Neural cell (in vitro differentiated cells): Measurements from ENCODE around the gene INO80.

Experiments
- EP300 ChIP-seq: fragments of 450-650 bp; conservative IDR thresholded peaks from 2 replicates; pipeline ENCODE4 v1.6.1; 2014; ENCODE audit warnings: antibody characterized with exemption, mild to moderate bottlenecking, moderate library complexity; ENCODE audit not compliant: poor library complexity, severe bottlenecking
- EZH2 ChIP-seq: fragments of 200-600, 300-800 bp; shearing (Covaris generic), sonication (generic); IDR thresholded peaks from 2 replicates; pipeline ENCODE4 v1.6.1; 2014; ENCODE audit warnings: antibody characterized with exemption, low read length, borderline replicate concordance, mild to moderate bottlenecking; ENCODE audit not compliant: insufficient read depth, poor library complexity, severe bottlenecking
- MXI1 ChIP-seq: fragments of 450-650 bp; conservative IDR thresholded peaks from 2 replicates; pipeline ENCODE4 v1.6.1; 2014; ENCODE audit warnings: antibody characterized with exemption, mild to moderate bottlenecking; ENCODE audit not compliant: poor library complexity, severe bottlenecking
- POLR2AphosphoS5 ChIP-seq: IDR thresholded peaks from 2 replicates; pipeline ENCODE4 v1.6.1; 2012
- RAD21 ChIP-seq: fragments of 450-650 bp; conservative IDR thresholded peaks from 2 replicates; pipeline ENCODE4 v1.6.1; 2014; ENCODE audit warnings: antibody characterized with exemption, mild to moderate bottlenecking, moderate library complexity
- SMC3 ChIP-seq: fragments of 450-650 bp; conservative IDR thresholded peaks from 2 replicates; pipeline ENCODE4 v1.6.1; 2014; ENCODE audit warnings: antibody characterized with exemption, mild to moderate bottlenecking, moderate library complexity; ENCODE audit not compliant: poor library complexity
- TAF1 ChIP-seq: IDR thresholded peaks from 2 replicates; pipeline ENCODE4 v1.6.1; 2012; ENCODE audit warnings: low read depth
- TF ChIP-seq, protein P1 (sequence below): IDR thresholded peaks from 2 replicates; pipeline ENCODE4 v1.6.1; 2012; ENCODE audit warnings: borderline replicate concordance
- TF ChIP-seq, protein P2 (sequence below): fragments of 450-650 bp; IDR thresholded peaks from 2 replicates; pipeline ENCODE4 v1.5.1; 2014; ENCODE audit warnings: antibody characterized with exemption, mild to moderate bottlenecking, moderate library complexity; ENCODE audit not compliant: poor library complexity, severe bottlenecking

DNA sequence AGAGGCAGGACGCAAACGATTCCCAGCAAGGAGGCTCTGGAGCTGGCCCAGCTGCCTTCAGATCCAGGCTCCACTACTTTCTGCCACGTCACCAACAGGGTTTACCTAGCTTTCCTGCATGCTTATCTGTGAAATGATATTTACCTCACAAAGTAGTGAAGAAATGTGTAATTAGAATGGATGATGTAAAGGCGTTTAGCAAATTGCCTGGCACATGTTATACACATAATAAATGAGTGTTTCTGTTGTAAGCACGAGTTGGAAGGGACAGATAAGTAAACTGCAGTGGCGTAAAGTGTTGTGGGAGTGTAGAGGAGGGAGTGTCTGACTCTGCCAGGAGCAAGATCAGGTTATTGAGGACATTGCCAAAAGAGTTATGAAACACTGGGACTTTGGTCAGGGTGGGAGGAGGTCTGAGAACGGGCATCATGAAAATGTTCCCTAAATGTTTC lies 166.3 kb downstream of the INO80 start:
- no peak for TF ChIP-seq TAF1
- TF ChIP-seq, protein P1, sequence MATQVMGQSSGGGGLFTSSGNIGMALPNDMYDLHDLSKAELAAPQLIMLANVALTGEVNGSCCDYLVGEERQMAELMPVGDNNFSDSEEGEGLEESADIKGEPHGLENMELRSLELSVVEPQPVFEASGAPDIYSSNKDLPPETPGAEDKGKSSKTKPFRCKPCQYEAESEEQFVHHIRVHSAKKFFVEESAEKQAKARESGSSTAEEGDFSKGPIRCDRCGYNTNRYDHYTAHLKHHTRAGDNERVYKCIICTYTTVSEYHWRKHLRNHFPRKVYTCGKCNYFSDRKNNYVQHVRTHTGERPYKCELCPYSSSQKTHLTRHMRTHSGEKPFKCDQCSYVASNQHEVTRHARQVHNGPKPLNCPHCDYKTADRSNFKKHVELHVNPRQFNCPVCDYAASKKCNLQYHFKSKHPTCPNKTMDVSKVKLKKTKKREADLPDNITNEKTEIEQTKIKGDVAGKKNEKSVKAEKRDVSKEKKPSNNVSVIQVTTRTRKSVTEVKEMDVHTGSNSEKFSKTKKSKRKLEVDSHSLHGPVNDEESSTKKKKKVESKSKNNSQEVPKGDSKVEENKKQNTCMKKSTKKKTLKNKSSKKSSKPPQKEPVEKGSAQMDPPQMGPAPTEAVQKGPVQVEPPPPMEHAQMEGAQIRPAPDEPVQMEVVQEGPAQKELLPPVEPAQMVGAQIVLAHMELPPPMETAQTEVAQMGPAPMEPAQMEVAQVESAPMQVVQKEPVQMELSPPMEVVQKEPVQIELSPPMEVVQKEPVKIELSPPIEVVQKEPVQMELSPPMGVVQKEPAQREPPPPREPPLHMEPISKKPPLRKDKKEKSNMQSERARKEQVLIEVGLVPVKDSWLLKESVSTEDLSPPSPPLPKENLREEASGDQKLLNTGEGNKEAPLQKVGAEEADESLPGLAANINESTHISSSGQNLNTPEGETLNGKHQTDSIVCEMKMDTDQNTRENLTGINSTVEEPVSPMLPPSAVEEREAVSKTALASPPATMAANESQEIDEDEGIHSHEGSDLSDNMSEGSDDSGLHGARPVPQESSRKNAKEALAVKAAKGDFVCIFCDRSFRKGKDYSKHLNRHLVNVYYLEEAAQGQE: no peak
- TF ChIP-seq EP300: no peak
- no peak for TF ChIP-seq EZH2
- TF ChIP-seq, protein P2, sequence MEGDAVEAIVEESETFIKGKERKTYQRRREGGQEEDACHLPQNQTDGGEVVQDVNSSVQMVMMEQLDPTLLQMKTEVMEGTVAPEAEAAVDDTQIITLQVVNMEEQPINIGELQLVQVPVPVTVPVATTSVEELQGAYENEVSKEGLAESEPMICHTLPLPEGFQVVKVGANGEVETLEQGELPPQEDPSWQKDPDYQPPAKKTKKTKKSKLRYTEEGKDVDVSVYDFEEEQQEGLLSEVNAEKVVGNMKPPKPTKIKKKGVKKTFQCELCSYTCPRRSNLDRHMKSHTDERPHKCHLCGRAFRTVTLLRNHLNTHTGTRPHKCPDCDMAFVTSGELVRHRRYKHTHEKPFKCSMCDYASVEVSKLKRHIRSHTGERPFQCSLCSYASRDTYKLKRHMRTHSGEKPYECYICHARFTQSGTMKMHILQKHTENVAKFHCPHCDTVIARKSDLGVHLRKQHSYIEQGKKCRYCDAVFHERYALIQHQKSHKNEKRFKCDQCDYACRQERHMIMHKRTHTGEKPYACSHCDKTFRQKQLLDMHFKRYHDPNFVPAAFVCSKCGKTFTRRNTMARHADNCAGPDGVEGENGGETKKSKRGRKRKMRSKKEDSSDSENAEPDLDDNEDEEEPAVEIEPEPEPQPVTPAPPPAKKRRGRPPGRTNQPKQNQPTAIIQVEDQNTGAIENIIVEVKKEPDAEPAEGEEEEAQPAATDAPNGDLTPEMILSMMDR: no peak
- TF ChIP-seq POLR2AphosphoS5: no peak
- TF ChIP-seq MXI1: no peak
- no peak for TF ChIP-seq RAD21
- no peak for TF ChIP-seq SMC3
